Spleen (tissue), 11 donors: ENCODE data around the gene DNAJB1. TPM values are rescaled to one million over a fixed set of nuclear protein-coding genes. Genes with fewer than 3 reads are reported as not detected.

Experiments
- DNase-seq: peaks from one replicate; pipeline ENCODE4 v3.0.0-alpha.2; 2020
- H3K27ac ChIP-seq, 8 donors: fragments of 200-600 bp; sonication (generic) in 7 of 8; 1 replicate in 4 of 8; 2 replicates in 4 of 8; pipeline versions ENCODE4 v1.5.0 to v1.8.0; 2016 to 2021; ENCODE audit warnings: inconsistent platforms in 4 of 8, mild to moderate bottlenecking in 4 of 8, moderate library complexity in 1 of 8
- H3K27me3 ChIP-seq, 7 donors: fragments of 200-600 bp; sonication (generic) in 6 of 7; replicated peaks in 1 of 7; 1 replicate in 4 of 7; 2 replicates in 3 of 7; pipeline versions ENCODE4 v1.5.0 to v1.8.0; 2016 to 2021; ENCODE audit warnings: inconsistent platforms in 3 of 7, mild to moderate bottlenecking in 1 of 7
- H3K36me3 ChIP-seq, 6 donors: fragments of 200-600 bp; sonication (generic) in 5 of 6; 1 replicate in 4 of 6; 2 replicates in 2 of 6; pipeline versions ENCODE4 v1.5.0 to v1.8.0; 2016 to 2021; ENCODE audit warnings: inconsistent platforms in 2 of 6
- H3K4me1 ChIP-seq, 6 donors: fragments of 200-600 bp; sonication (generic) in 5 of 6; 1 replicate in 3 of 6; 2 replicates in 3 of 6; pipeline versions ENCODE4 v1.5.0 to v1.8.0; 2016 to 2021; ENCODE audit warnings: inconsistent platforms in 3 of 6
- H3K4me3 ChIP-seq, 8 donors: fragments of 200-600 bp; sonication (generic) in 7 of 8; 1 replicate in 4 of 8; 2 replicates in 4 of 8; pipeline versions ENCODE4 v1.5.0 to v1.8.0; 2016 to 2021; ENCODE audit warnings: inconsistent platforms in 4 of 8, mild to moderate bottlenecking in 4 of 8, moderate library complexity in 2 of 8
- H3K9me3 ChIP-seq, 8 donors: fragments of 200-600 bp; sonication (generic) in 7 of 8; 1 replicate in 4 of 8; 2 replicates in 4 of 8; pipeline versions ENCODE4 v1.5.0 to v1.8.0; 2016 to 2021; ENCODE audit warnings: inconsistent platforms in 4 of 8
- CTCF ChIP-seq, 11 experiments: fragments of 200-600 bp in 7 of 11; fragments of 450-650 bp in 4 of 11; sonication (generic) in 4 of 11; IDR thresholded peaks in 8 of 11; conservative IDR thresholded peaks in 3 of 11; 1 replicate in 7 of 11; 2 replicates in 4 of 11; pipeline versions ENCODE4 v1.4.0 to v1.8.0; 2016 to 2021; ENCODE audit warnings: antibody characterized with exemption in 11 of 11, inconsistent platforms in 4 of 11, mild to moderate bottlenecking in 1 of 11
- POLR2A ChIP-seq, 3 donors: fragments of 450-650 bp; IDR thresholded peaks; one replicate each; pipeline ENCODE4 v1.5.1; 2017; ENCODE audit warnings: antibody characterized with exemption in 3 of 3, mild to moderate bottlenecking in 1 of 3
- POLR2AphosphoS5 ChIP-seq, 3 donors: sonication (generic); formaldehyde crosslinking; IDR thresholded peaks; one replicate each; pipeline ENCODE4 v1.5.1; 2017; ENCODE audit warnings: antibody characterized with exemption in 3 of 3
- WGBS, 5 donors: extraction: QIAGEN DNeasy Blood & Tissue Kit in 3 of 5; methylation state at CpG; one replicate each; pipeline versions ENCODE4 v1.1.5 to v1.1.7; 2013 to 2018; 5-methylcytosine and 5-hydroxymethylcytosine counted together
- intact Hi-C: fragments of 100-400 bp; cut with DNase I; formaldehyde crosslinking; loops from one replicate; pipeline ENCODE4 v1.15.0; 2023; ENCODE audit warnings: low total_unique reads
- polyA plus RNA-seq, 3 donors: library from polyadenylated mRNA; stranded (reverse); fragments of 200-250 nt; gene quantifications; one replicate each; pipeline ENCODE4 v1.2.1, GENCODE V29; 2013
- total RNA-seq, 7 donors: library from RNA; depleted of rRNA in 3 of 7; stranded (reverse); fragments of >200 nt in 3 of 7; fragmentation: NEBNext Ultra II Directional in 4 of 7; extraction: Animal tissue kit (Norgen Biotek cat#: 25700) in 4 of 7; gene quantifications; one replicate each; pipeline versions ENCODE4 v1.1.0 to v1.2.1, GENCODE V29; 2016 to 2021
- donor health status: healthy with polysubstance abuse.
- donor health status: DM: no; HTN: no; CAD: no; lungs with moderate emphysema.
- donor health status: DM: no; HTN: no; CAD: no.
- donor health status: Bipolar disorder and iron deficiency.
- donor health status: healthy.
- donor health status: DM: no; HTN: no; CAD: no.
- donor health status: DM: yes; HTN: yes; CAD: no.

The DNAJB1 gene
- total and polyA plus RNA-seq, 10 donors = 12.6 to 157 (median 39.3) TPM

- no peaks in the 10 kb centered on the region for H3K9me3 ChIP-seq
- peak within 1 kb of the TSS; percentile 3 to 63 (median 14) for H3K4me3 ChIP-seq
- peak in 2 of 3 donors; percentile 47 to 64 for TF ChIP-seq POLR2AphosphoS5 (IDR thresholded peaks at IDR 0.05)
- peak in 6 of 11 experiments; percentile 27 to 57 (median 44) for TF ChIP-seq CTCF (IDR thresholded peaks at IDR 0.05 in 8 of 11, conservative IDR thresholded peaks at IDR 0.05 in 3 of 11)
- TF ChIP-seq POLR2A (IDR thresholded peaks at IDR 0.05) = no peak
- peaks cover 0 to 49% (median 25%) of the 10 kb centered on the region in 6 donors for H3K36me3 ChIP-seq
- H3K27me3 ChIP-seq = peaks cover 0 to 49% (median 35%) of the 10 kb centered on the region in 7 donors
- peaks cover 27 to 94% (median 61%) of the 10 kb centered on the region in 6 donors for H3K4me1 ChIP-seq
- no peak for DNase-seq
- intact Hi-C loops = no loop called here
- peak within 1 kb of the TSS in 6 of 8 donors; percentile 37 to 75 (median 69) for H3K27ac ChIP-seq
- WGBS, 5 donors = 6 to 31% (median 11%) methylated on average over 11 to 33 of the region's 33 CpGs
Observed at GRCh38 chr19:14475251-14476073, 42.7 kb downstream of the DNAJB1 start, which contains the start of gene PTGER1. Gene PTGER1, minus strand, starts transcription at chr19:14475354. Its CDS starts 1,034 bp downstream, at chr19:14474320.

GRCh38 chr19:14474827-14475226 is 43.4 kb downstream of the DNAJB1 start:
- intact Hi-C loops = no loop called here

GRCh38 chr19:14473978-14474578 is 44.1 kb downstream of the DNAJB1 start:
- H3K36me3 ChIP-seq = peaks cover 0 to 49% (median 37%) of the 10 kb centered on the region in 6 donors
- TF ChIP-seq POLR2A (IDR thresholded peaks at IDR 0.05) (no peak), CTCF (IDR thresholded peaks at IDR 0.05 in 8 of 11, conservative IDR thresholded peaks at IDR 0.05 in 3 of 11) (no peak)
- H3K27me3 ChIP-seq = peaks cover 0 to 49% (median 35%) of the 10 kb centered on the region in 7 donors
- intact Hi-C loops = no loop called here
- H3K27ac ChIP-seq = peak overlapping the region in 4 of 8 donors; percentile 20 to 75 (median 71)
- H3K9me3 ChIP-seq = no peaks in the 10 kb centered on the region
- 29 to 69% (median 39%) methylated on average over 7 to 53 of the region's 53 CpGs for WGBS, 5 donors
- H3K4me3 ChIP-seq = peak overlapping the region in 5 of 8 donors; percentile 5 to 63 (median 21)
- peaks cover 23 to 80% (median 49%) of the 10 kb centered on the region in 6 donors for H3K4me1 ChIP-seq
- no peak for DNase-seq

More at GRCh38 chr19:14474827-14475226, 43.4 kb downstream of the DNAJB1 start:
- Histone ChIP-seq H3K27ac (peak overlapping the region in 6 of 8 donors; percentile 37 to 75 (median 69)), H3K4me1 (peaks cover 26 to 88% (median 55%) of the 10 kb centered on the region in 6 donors), H3K9me3 (no peaks in the 10 kb centered on the region), H3K27me3 (peaks cover 0 to 49% (median 35%) of the 10 kb centered on the region in 7 donors), H3K36me3 (peaks cover 0 to 49% (median 31%) of the 10 kb centered on the region in 6 donors), H3K4me3 (peak overlapping the region; percentile 3 to 63 (median 14))
- TF ChIP-seq POLR2AphosphoS5 (IDR thresholded peaks at IDR 0.05) = no peak
- TF ChIP-seq CTCF (IDR thresholded peaks at IDR 0.05 in 8 of 11, conservative IDR thresholded peaks at IDR 0.05 in 3 of 11) = no peak
- no peak for TF ChIP-seq POLR2A (IDR thresholded peaks at IDR 0.05)
- no peak for DNase-seq
- WGBS, 5 donors = 44 to 73% (median 51%) methylated on average over 7 to 12 of the region's 12 CpGs
